Measurements from ENCODE around the gene KEL. TPM values are rescaled to one million over a fixed set of nuclear protein-coding genes. Genes with fewer than 3 reads are reported as not detected.

KEL gene, protein sequence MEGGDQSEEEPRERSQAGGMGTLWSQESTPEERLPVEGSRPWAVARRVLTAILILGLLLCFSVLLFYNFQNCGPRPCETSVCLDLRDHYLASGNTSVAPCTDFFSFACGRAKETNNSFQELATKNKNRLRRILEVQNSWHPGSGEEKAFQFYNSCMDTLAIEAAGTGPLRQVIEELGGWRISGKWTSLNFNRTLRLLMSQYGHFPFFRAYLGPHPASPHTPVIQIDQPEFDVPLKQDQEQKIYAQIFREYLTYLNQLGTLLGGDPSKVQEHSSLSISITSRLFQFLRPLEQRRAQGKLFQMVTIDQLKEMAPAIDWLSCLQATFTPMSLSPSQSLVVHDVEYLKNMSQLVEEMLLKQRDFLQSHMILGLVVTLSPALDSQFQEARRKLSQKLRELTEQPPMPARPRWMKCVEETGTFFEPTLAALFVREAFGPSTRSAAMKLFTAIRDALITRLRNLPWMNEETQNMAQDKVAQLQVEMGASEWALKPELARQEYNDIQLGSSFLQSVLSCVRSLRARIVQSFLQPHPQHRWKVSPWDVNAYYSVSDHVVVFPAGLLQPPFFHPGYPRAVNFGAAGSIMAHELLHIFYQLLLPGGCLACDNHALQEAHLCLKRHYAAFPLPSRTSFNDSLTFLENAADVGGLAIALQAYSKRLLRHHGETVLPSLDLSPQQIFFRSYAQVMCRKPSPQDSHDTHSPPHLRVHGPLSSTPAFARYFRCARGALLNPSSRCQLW
- polyA plus RNA-seq: 1 to 10 TPM in 1 of 2 donors, under 1 TPM in 1; 0.61 to 1.7 TPM

DNA sequence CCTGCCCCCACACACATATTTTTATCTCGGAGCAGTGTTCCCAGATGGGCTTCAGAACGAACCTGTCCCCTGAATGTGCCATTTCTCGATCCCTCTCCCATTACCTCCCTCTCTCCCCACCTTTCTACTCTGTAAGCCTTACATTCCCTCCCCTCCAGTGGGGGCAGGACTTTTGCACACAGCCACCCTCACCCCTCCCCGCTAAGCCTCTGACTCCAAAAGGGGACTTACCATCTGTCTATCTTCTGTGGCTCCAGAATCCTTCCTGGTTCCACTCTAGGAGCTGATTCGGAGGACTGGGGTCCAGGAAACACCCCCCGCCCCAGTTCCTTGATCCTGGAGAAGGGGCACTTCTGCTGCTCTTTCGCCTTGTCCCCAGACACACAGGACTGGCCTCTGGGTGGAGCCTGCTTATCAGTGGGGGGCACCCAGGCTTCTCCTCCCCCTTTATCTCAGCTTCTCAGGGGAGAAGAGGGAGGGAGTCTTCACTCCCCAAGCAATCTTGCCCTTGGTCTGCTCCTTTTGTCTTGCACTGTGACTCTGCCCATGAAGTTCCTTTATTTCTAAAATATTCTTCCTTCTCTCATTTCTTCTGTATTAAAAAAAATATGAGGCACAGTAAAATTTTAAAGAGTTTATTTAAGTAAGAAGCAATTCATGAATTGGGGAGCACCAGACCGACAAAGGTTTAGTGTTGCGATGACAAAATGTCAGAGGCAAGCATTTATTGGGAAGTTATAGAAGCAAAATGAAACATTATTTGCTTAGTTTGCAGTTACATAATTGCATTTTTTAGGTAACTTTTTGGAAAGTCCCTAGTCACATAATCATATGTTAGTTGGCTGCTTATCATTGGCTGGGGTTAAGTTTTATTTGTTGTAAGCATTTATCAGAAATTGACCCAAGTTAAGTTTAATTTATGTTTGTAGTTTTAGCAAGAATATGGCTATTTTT is at the start of gene KEL:
TSS of gene KEL (minus strand) at position 391 of the 954 bp plus-strand sequence. CDS start at position 234, 157 bp downstream.
- Histone ChIP-seq H3K27me3 (ENCODE audit: control insufficient read depth in 1 of 2, insufficient read depth in 2 of 2, low read length in 2 of 2) (no peaks in the 10 kb centered on the region), H3K4me1 (ENCODE audit: control insufficient read depth in 2 of 2, insufficient read depth in 2 of 2, low read length in 1 of 2) (no peaks in the 10 kb centered on the region), H3K9me3 (ENCODE audit: control insufficient read depth in 2 of 2, insufficient read depth in 1 of 2, low read depth in 1 of 2, low read length in 1 of 2) (no peaks in the 10 kb centered on the region), H3K36me3 (ENCODE audit: control insufficient read depth in 2 of 2, insufficient read depth in 2 of 2, low read length in 1 of 2) (no peaks in the 10 kb centered on the region), H3K27ac (ENCODE audit: low read depth in 2 of 2, low read length in 1 of 2) (no peak within 1 kb of the TSS), H3K4me3 (ENCODE audit: low read depth in 1 of 2, low read length in 2 of 2) (no peak within 1 kb of the TSS)
- 71 to 74% methylated on average over 9 of the region's 9 CpGs for WGBS, 2 donors

DNA sequence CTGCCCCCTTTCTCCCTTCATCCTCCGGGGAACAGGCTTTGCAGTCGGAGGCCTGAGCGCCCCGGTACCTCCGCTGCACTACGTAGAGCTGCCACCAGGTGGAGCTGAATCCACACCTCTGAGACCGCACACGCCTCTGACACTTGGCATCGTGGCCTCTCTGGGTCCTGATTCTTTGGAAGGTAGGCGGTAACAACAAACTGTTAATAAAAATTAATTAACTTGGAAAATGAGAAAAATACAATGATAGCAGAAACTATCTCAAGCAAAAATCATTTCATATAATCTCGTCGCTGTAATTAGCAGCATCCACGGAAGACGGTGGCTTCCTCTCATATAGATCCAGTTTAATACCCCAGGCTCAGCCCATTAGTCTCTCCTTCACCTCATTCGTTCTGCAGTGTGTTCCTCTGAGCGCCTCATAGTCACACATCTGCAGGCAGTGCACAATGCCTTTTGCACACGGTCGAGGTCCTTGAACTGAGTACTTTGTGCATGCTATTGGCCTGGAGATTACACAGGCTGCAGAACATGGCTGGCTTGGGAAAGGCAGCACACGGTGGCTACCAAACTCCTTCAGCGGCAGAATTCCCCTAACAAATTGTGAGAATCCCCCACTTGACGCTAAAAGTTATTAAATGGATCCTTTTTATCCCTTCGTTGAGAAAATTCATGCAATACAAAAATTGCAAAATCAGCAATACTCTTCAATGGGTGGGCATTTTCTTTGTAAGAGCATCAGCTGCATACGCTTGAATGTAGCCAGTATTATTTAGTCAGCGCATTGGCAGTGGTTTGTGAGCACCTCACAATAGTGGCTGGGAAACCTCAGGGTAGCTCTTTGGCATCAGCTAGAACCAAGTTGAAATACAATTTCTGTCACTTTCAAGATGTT is 46.1 kb upstream of the KEL start:
- 40 to 45% methylated on average over 24 of the region's 24 CpGs for WGBS, 2 donors
- Histone ChIP-seq H3K36me3 (ENCODE audit: control insufficient read depth in 2 of 2, insufficient read depth in 2 of 2, low read length in 1 of 2) (no peaks in the 10 kb centered on the region), H3K4me3 (ENCODE audit: low read depth in 1 of 2, low read length in 2 of 2) (no peak overlapping the region)

DNA sequence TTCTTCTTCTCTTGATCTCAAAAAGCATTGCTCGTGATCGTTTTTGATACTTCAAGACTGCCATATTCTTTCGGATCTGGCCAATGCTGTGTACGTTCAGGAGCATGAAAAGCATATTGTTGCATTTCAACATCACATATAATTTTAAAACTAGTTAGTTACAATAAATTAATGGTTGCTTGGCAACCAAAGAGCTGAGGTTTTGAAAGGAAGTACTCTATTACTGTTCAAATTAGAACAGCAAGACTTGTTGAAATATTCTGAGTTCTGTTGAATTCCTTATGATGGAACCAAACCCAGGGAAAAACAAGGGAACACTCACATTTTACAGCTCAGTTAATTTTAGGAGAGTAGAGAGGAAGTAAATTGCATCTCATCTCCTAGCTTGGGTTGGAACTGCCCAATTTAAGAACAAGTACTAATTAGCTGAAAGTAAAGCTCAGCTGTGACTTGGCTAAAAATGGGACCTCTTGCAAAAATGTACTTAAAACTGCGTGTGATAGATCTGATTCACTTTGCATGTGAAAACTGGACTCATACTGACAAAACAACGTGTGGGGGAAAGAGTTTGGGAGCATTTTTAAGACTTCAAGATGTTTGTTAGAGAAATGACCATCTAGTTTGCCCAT is 43.6 kb upstream of the KEL start:
- no peak overlapping the region for H3K27ac ChIP-seq (ENCODE audit: low read depth in 2 of 2, low read length in 1 of 2)
- 72% methylated on average over 6 of the region's 6 CpGs for WGBS, 2 donors
- H3K27me3 ChIP-seq (ENCODE audit: control insufficient read depth in 1 of 2, insufficient read depth in 2 of 2, low read length in 2 of 2): peaks cover 0 to 2% of the 10 kb centered on the region in 2 donors
- H3K4me3 ChIP-seq (ENCODE audit: low read depth in 1 of 2, low read length in 2 of 2): no peak overlapping the region
- H3K36me3 ChIP-seq (ENCODE audit: control insufficient read depth in 2 of 2, insufficient read depth in 2 of 2, low read length in 1 of 2): no peaks in the 10 kb centered on the region
- no peaks in the 10 kb centered on the region for H3K9me3 ChIP-seq (ENCODE audit: control insufficient read depth in 2 of 2, insufficient read depth in 1 of 2, low read depth in 1 of 2, low read length in 1 of 2)
- H3K4me1 ChIP-seq (ENCODE audit: control insufficient read depth in 2 of 2, insufficient read depth in 2 of 2, low read length in 1 of 2): no peaks in the 10 kb centered on the region

More for the DNA sequence above, 46.1 kb upstream of the KEL start:
- no peak overlapping the region for H3K27ac ChIP-seq (ENCODE audit: low read depth in 2 of 2, low read length in 1 of 2)
- peaks cover 0 to 2% of the 10 kb centered on the region in 2 donors for H3K27me3 ChIP-seq (ENCODE audit: control insufficient read depth in 1 of 2, insufficient read depth in 2 of 2, low read length in 2 of 2)
- H3K9me3 ChIP-seq (ENCODE audit: control insufficient read depth in 2 of 2, insufficient read depth in 1 of 2, low read depth in 1 of 2, low read length in 1 of 2): no peaks in the 10 kb centered on the region
- H3K4me1 ChIP-seq (ENCODE audit: control insufficient read depth in 2 of 2, insufficient read depth in 2 of 2, low read length in 1 of 2): no peaks in the 10 kb centered on the region

DNA sequence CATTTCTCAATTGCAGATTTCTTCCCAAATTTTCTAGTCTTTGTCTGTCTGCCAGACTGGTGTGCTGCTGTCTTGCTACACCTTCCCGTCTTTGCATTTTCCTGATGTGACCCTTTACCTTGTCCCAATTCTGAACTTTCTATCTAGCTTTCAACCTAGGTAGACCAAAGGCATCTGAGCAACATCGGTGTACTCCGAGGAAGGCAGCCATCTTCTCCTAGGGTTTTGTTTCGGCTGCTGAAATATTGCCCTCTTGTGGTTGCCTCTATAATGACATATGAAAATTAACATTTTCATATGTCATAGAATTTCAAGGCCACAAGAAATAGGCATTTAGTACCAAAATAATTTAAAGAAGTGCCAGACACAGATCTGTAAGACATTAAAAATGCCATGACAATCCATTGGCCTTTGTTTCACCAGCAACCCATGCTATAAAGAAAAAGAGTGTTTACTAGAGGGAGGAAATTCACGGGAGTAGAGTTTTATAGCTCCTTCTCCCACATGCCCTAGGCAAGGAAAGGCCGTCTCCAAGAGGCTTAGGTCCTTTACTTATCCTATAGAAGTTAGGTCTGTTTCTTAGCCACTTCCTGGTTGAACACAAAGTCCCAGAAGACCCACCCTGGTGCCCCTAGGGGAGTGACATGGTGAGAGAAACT is 41.4 kb upstream of the KEL start:
- H3K27ac ChIP-seq (ENCODE audit: low read depth in 2 of 2, low read length in 1 of 2): no peak overlapping the region

DNA sequence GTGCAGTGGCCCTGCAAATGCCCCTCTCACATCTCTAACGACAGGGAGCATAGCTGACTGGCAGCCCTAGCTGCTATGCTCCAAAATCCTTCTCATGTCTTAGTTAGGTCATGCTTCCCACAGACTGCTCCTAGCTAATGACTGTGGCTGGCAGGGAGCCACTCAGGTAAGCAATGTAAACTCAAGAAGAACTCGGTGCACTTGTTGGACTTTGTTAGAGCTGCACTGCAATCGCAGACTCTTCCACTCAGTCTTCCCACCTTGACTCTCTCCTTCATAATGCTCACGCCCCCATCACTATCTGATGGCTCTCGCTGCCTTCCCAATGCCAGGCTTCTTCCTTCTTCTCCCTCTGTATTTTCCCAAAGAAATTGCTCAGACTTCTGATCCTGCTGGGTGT is 40.7 kb upstream of the KEL start:
- H3K4me1 ChIP-seq (ENCODE audit: control insufficient read depth in 2 of 2, insufficient read depth in 2 of 2, low read length in 1 of 2): no peaks in the 10 kb centered on the region
- H3K9me3 ChIP-seq (ENCODE audit: control insufficient read depth in 2 of 2, insufficient read depth in 1 of 2, low read depth in 1 of 2, low read length in 1 of 2): no peaks in the 10 kb centered on the region
- H3K27me3 ChIP-seq (ENCODE audit: control insufficient read depth in 1 of 2, insufficient read depth in 2 of 2, low read length in 2 of 2): peaks cover 0 to 2% of the 10 kb centered on the region in 2 donors
- no peaks in the 10 kb centered on the region for H3K36me3 ChIP-seq (ENCODE audit: control insufficient read depth in 2 of 2, insufficient read depth in 2 of 2, low read length in 1 of 2)
- H3K4me3 ChIP-seq (ENCODE audit: low read depth in 1 of 2, low read length in 2 of 2): no peak overlapping the region
- no peak overlapping the region for H3K27ac ChIP-seq (ENCODE audit: low read depth in 2 of 2, low read length in 1 of 2)
- WGBS, 2 donors: 61 to 63% methylated on average over 5 of the region's 5 CpGs

More for the DNA sequence above, 41.4 kb upstream of the KEL start:
- 23 to 28% methylated on average over 6 of the region's 6 CpGs for WGBS, 2 donors
- Histone ChIP-seq H3K27me3 (ENCODE audit: control insufficient read depth in 1 of 2, insufficient read depth in 2 of 2, low read length in 2 of 2) (peaks cover 0 to 2% of the 10 kb centered on the region in 2 donors), H3K4me1 (ENCODE audit: control insufficient read depth in 2 of 2, insufficient read depth in 2 of 2, low read length in 1 of 2) (no peaks in the 10 kb centered on the region), H3K9me3 (ENCODE audit: control insufficient read depth in 2 of 2, insufficient read depth in 1 of 2, low read depth in 1 of 2, low read length in 1 of 2) (no peaks in the 10 kb centered on the region), H3K36me3 (ENCODE audit: control insufficient read depth in 2 of 2, insufficient read depth in 2 of 2, low read length in 1 of 2) (no peaks in the 10 kb centered on the region), H3K4me3 (ENCODE audit: low read depth in 1 of 2, low read length in 2 of 2) (peak overlapping the region in 1 of 2 donors; percentile 29)

DNA sequence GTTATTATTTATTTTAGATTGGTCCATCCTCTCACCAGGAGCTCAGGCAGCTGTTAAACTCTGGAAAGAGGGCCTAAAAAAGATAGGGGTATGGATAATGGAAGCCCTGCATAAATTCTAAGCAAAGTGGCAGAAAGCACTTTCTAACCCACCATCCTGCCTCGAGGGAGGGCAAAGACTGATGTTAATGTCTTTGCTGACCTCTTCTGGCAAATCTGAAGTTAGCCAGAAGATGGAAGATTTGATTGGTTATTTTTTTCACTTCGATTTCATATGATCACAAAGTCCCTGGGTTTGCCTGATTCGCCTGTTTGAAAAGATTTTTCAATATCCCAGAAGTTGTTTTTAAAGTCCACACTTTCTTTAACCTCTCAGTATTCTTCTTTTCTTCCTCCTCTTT is 39.9 kb upstream of the KEL start:
- H3K4me3 ChIP-seq (ENCODE audit: low read depth in 1 of 2, low read length in 2 of 2): no peak overlapping the region
- no peak overlapping the region for H3K27ac ChIP-seq (ENCODE audit: low read depth in 2 of 2, low read length in 1 of 2)
- H3K4me1 ChIP-seq (ENCODE audit: control insufficient read depth in 2 of 2, insufficient read depth in 2 of 2, low read length in 1 of 2): no peaks in the 10 kb centered on the region
- no peaks in the 10 kb centered on the region for H3K9me3 ChIP-seq (ENCODE audit: control insufficient read depth in 2 of 2, insufficient read depth in 1 of 2, low read depth in 1 of 2, low read length in 1 of 2)
- 39 to 46% methylated on average over 3 of the region's 3 CpGs for WGBS, 2 donors
- no peaks in the 10 kb centered on the region for H3K36me3 ChIP-seq (ENCODE audit: control insufficient read depth in 2 of 2, insufficient read depth in 2 of 2, low read length in 1 of 2)
- H3K27me3 ChIP-seq (ENCODE audit: control insufficient read depth in 1 of 2, insufficient read depth in 2 of 2, low read length in 2 of 2): peaks cover 0 to 1% of the 10 kb centered on the region in 2 donors

DNA sequence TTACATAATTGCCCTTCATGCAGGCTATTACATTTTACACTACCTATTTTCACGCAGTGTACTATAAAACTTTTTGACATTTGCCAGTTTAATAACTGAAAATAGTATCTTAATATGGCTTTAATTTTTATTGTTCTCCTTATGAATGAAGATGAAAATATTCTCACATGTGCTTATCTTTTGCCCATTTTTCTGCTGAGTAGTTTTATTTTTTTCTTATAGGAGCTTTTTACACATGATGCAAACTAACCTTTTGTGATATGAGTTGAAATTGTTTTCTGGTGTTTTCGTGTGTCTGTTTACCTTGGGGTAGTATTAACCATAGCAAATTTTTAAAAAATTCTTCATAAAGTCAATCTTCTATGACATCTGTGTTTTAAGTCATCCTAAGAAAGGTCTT is 38.5 kb upstream of the KEL start:
- 84 to 90% methylated on average over 2 of the region's 2 CpGs for WGBS, 2 donors

DNA sequence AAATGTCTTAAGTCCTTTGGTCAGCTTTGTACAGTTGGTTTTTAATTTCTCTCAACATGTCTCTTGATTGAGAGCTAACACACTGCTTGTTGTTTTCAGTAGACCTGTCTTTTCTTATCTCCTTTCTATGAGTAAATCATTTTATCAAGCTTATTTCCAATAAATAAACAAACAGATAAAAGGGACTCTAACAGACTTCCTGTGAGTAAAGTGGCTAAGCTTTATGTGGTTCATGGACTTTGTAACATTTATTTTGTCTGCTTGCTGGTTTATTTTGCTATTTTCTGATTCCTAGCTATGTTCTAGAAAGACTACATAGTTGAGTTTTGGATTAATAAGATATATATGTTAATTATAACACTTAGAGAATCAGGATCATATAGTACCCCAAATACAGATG is 37.6 kb upstream of the KEL start:
- H3K4me1 ChIP-seq (ENCODE audit: control insufficient read depth in 2 of 2, insufficient read depth in 2 of 2, low read length in 1 of 2): no peaks in the 10 kb centered on the region

More for the DNA sequence above, 38.5 kb upstream of the KEL start:
- no peaks in the 10 kb centered on the region for H3K4me1 ChIP-seq (ENCODE audit: control insufficient read depth in 2 of 2, insufficient read depth in 2 of 2, low read length in 1 of 2)
- no peak overlapping the region for H3K4me3 ChIP-seq (ENCODE audit: low read depth in 1 of 2, low read length in 2 of 2)
- H3K36me3 ChIP-seq (ENCODE audit: control insufficient read depth in 2 of 2, insufficient read depth in 2 of 2, low read length in 1 of 2): no peaks in the 10 kb centered on the region
- no peaks in the 10 kb centered on the region for H3K9me3 ChIP-seq (ENCODE audit: control insufficient read depth in 2 of 2, insufficient read depth in 1 of 2, low read depth in 1 of 2, low read length in 1 of 2)
- no peaks in the 10 kb centered on the region for H3K27me3 ChIP-seq (ENCODE audit: control insufficient read depth in 1 of 2, insufficient read depth in 2 of 2, low read length in 2 of 2)
- H3K27ac ChIP-seq (ENCODE audit: low read depth in 2 of 2, low read length in 1 of 2): no peak overlapping the region

More for the DNA sequence above, 37.6 kb upstream of the KEL start:
- H3K36me3 ChIP-seq (ENCODE audit: control insufficient read depth in 2 of 2, insufficient read depth in 2 of 2, low read length in 1 of 2): no peaks in the 10 kb centered on the region
- H3K27ac ChIP-seq (ENCODE audit: low read depth in 2 of 2, low read length in 1 of 2): no peak overlapping the region
- H3K9me3 ChIP-seq (ENCODE audit: control insufficient read depth in 2 of 2, insufficient read depth in 1 of 2, low read depth in 1 of 2, low read length in 1 of 2): no peaks in the 10 kb centered on the region
- H3K4me3 ChIP-seq (ENCODE audit: low read depth in 1 of 2, low read length in 2 of 2): no peak overlapping the region
- H3K27me3 ChIP-seq (ENCODE audit: control insufficient read depth in 1 of 2, insufficient read depth in 2 of 2, low read length in 2 of 2): no peaks in the 10 kb centered on the region

All from esophagus (tissue), 2 donors.